HTR-8/SVneo (cell line): ENCODE data around the gene CD163L1.
"Not testable (repeated sequence)": the region's sequence is repeated elsewhere in the genome, so short reads cannot be mapped to it uniquely, and the experiment has no call there.

Experiments used
- DNase-seq: peaks from one replicate; pipeline ENCODE4 v3.0.0; 2011; ENCODE audit warnings: low spot score, mixed read lengths; ENCODE audit not compliant: insufficient read length
- FAIRE-seq: peaks from 2 replicates; lab custom pipeline; 2011; peaks lifted over from hg19 to GRCh38; lab: Jason Lieb, UNC

The CD163L1 gene

GRCh38 chr12:7344833-7345606, 98.9 kb downstream of the CD163L1 start:
- FAIRE-seq (no peak), DNase-seq (no peak)

GRCh38 chr12:7339675-7340074, 104.3 kb downstream of the CD163L1 start:
- DNase-seq (no peak), FAIRE-seq (no peak)

- not testable (repeated sequence) for FAIRE-seq, DNase-seq
These were observed 106.2 kb downstream of the CD163L1 start for GRCh38 chr12:7337790-7338189.

- DNase-seq (no peak), FAIRE-seq (no peak)
These were observed 116.0 kb downstream of the CD163L1 start for GRCh38 chr12:7327918-7328317.

- FAIRE-seq: no peak
These were observed 119.8 kb downstream of the CD163L1 start for GRCh38 chr12:7324176-7324575.

GRCh38 chr12:7322599-7322998, 121.4 kb downstream of the CD163L1 start:
- no peak for DNase-seq
- no peak for FAIRE-seq

More at GRCh38 chr12:7324176-7324575, 119.8 kb downstream of the CD163L1 start:
- no peak for DNase-seq

GRCh38 chr12:7321624-7322023, 122.3 kb downstream of the CD163L1 start:
- DNase-seq: no peak
- FAIRE-seq: no peak

- no peak for FAIRE-seq
These were observed 124.0 kb downstream of the CD163L1 start for GRCh38 chr12:7319930-7320329.

GRCh38 chr12:7310070-7310469, 133.9 kb downstream of the CD163L1 start:
- DNase-seq (no peak), FAIRE-seq (no peak)

More at GRCh38 chr12:7319930-7320329, 124.0 kb downstream of the CD163L1 start:
- DNase-seq: no peak
